IMR-90 (cell line): ENCODE results near the gene MXD4.

Experiments used
- RAD21 ChIP-seq: IDR thresholded peaks from 2 replicates; pipeline ENCODE4 v1.6.1; 2012; ENCODE audit warnings: low read length, improper control_type of control experiment
- TF ChIP-seq, protein P1 (sequence below): fragments of 150-350 bp; IDR thresholded peaks from 2 replicates; pipeline ENCODE4 v1.6.1; 2017; ENCODE audit warnings: mild to moderate bottlenecking, antibody characterized with exemption, low read length, low read depth
- TF ChIP-seq, protein P2 (sequence below): conservative IDR thresholded peaks from 2 replicates; pipeline ENCODE4 v1.5.1; 2012; ENCODE audit warnings: mild to moderate bottlenecking, low read depth, low read length, improper control_type of control experiment
- TF ChIP-seq, protein P3 (sequence below): fragments of 150-350 bp; IDR thresholded peaks from 2 replicates; pipeline ENCODE4 v1.6.1; 2016; ENCODE audit warnings: low read depth, mild to moderate bottlenecking, low read length, moderate library complexity, borderline replicate concordance

DNA sequence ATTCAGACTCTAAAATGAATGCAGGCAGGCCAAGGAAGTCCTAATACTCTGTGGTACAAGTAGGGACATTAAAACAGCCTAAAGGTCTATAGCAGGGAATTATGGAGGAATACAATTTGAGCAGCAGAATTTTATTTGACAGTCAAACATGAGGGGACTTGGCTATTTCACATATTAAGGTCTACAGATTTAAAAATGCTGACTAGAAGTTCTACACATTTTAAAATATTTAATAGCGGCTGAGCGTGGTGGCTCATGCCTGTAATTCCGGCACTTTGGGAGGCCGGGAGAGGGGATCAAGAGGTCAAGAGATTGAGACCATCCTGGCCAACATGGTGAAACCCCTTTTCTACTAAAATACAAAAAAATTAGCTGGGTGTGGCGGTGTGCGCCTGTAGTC, 30.8 kb downstream of the MXD4 start:
- TF ChIP-seq, protein P1, sequence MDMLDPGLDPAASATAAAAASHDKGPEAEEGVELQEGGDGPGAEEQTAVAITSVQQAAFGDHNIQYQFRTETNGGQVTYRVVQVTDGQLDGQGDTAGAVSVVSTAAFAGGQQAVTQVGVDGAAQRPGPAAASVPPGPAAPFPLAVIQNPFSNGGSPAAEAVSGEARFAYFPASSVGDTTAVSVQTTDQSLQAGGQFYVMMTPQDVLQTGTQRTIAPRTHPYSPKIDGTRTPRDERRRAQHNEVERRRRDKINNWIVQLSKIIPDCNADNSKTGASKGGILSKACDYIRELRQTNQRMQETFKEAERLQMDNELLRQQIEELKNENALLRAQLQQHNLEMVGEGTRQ, result no peak
- TF ChIP-seq, protein P2, sequence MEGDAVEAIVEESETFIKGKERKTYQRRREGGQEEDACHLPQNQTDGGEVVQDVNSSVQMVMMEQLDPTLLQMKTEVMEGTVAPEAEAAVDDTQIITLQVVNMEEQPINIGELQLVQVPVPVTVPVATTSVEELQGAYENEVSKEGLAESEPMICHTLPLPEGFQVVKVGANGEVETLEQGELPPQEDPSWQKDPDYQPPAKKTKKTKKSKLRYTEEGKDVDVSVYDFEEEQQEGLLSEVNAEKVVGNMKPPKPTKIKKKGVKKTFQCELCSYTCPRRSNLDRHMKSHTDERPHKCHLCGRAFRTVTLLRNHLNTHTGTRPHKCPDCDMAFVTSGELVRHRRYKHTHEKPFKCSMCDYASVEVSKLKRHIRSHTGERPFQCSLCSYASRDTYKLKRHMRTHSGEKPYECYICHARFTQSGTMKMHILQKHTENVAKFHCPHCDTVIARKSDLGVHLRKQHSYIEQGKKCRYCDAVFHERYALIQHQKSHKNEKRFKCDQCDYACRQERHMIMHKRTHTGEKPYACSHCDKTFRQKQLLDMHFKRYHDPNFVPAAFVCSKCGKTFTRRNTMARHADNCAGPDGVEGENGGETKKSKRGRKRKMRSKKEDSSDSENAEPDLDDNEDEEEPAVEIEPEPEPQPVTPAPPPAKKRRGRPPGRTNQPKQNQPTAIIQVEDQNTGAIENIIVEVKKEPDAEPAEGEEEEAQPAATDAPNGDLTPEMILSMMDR, result no peak
- TF ChIP-seq, protein P3, sequence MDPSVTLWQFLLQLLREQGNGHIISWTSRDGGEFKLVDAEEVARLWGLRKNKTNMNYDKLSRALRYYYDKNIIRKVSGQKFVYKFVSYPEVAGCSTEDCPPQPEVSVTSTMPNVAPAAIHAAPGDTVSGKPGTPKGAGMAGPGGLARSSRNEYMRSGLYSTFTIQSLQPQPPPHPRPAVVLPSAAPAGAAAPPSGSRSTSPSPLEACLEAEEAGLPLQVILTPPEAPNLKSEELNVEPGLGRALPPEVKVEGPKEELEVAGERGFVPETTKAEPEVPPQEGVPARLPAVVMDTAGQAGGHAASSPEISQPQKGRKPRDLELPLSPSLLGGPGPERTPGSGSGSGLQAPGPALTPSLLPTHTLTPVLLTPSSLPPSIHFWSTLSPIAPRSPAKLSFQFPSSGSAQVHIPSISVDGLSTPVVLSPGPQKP, result no peak
- TF ChIP-seq RAD21, result no peak
